Measurements from ENCODE around the gene NUDT6. TPM values are rescaled to one million over a fixed set of nuclear protein-coding genes. Genes with fewer than 3 reads are reported as not detected.
A peak's percentile ranks its signal among the peaks of the same experiment; 100 is the strongest.

NUDT6 gene
- total and polyA plus RNA-seq, 11 donors, result 6.7 to 22.5 (median 15.1) TPM

DNA sequence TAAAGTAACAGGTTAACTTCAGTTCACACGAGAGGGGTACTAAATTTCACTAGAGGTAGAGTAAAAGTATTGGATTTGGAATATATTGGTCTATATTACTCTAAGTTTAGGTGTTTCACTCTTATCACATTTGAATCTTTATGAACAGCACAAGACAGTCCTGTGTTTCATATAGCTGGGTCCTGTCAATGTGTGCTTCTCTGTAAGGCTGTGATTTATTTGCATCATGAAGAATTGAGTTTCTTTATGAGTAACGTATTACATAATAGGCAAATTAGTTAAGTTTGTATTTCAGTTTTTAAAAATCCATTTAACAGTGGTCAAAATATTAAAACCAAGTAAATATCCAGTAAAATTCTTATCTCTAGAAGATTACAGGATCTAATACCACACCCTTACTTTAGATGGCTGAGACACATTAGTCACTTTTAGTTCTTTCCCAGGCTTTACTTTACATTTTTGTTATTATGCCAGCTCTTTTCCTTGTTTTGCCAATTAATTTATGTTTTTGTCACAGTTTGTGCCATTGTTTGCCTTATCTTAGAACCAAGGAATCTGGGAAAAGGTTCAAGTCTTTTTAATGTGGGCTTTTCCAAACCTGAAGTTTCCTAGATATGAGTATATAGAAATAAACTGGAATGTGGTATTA, 32.1 kb downstream of the NUDT6 start:
- 80 to 86% (median 85%) methylated on average over 2 of the region's 2 CpGs for WGBS, 4 donors
- no peak for TF ChIP-seq POLR2A (IDR thresholded peaks at IDR 0.05)
- TF ChIP-seq, protein P1, sequence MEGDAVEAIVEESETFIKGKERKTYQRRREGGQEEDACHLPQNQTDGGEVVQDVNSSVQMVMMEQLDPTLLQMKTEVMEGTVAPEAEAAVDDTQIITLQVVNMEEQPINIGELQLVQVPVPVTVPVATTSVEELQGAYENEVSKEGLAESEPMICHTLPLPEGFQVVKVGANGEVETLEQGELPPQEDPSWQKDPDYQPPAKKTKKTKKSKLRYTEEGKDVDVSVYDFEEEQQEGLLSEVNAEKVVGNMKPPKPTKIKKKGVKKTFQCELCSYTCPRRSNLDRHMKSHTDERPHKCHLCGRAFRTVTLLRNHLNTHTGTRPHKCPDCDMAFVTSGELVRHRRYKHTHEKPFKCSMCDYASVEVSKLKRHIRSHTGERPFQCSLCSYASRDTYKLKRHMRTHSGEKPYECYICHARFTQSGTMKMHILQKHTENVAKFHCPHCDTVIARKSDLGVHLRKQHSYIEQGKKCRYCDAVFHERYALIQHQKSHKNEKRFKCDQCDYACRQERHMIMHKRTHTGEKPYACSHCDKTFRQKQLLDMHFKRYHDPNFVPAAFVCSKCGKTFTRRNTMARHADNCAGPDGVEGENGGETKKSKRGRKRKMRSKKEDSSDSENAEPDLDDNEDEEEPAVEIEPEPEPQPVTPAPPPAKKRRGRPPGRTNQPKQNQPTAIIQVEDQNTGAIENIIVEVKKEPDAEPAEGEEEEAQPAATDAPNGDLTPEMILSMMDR (IDR thresholded peaks at IDR 0.05), result no peak
- Histone ChIP-seq H3K9me3 (no peaks in the 10 kb centered on the region), H3K4me3 (no peak overlapping the region), H3K36me3 (peaks cover 0 to 38% (median 6%) of the 10 kb centered on the region in 9 donors), H3K27me3 (no peaks in the 10 kb centered on the region), H3K4me1 (peaks cover 0 to 11% (median 1%) of the 10 kb centered on the region in 12 donors), H3K27ac (peak overlapping the region in 8 of 12 donors; percentile 1 to 38 (median 18))
- ATAC-seq (no peak), DNase-seq (no peak)
- intact Hi-C loops (cut with DNase I), result loop anchor here in 2 of 10 donors (10.0 kb wide), 2 partner anchors 55 to 65 kb away; partner anchors contain the start of gene FGF2 (in 1 of the 2)

DNA sequence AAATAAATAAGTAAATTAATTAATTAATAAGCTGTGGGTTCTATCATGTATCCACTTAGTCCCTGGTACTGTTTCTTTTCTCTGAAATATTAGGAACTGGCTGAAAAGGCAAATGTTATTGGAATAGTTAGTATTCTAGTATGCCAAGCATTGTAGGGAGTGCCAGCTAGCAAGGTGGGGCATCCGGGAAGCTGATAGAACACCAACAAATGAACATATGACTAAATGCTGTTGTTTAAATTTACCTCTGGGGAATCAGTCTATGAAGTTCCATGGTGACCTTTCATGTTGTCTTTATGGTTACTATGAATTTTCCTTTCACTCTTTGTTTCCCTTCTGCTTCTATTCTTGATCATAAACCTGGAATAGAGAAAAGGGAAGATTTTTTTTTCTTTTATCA, 32.7 kb downstream of the NUDT6 start:
- no peak for ATAC-seq
- Histone ChIP-seq H3K4me3 (no peak overlapping the region), H3K36me3 (peaks cover 0 to 33% (median 6%) of the 10 kb centered on the region in 9 donors), H3K4me1 (peaks cover 0 to 11% (median 1%) of the 10 kb centered on the region in 12 donors), H3K9me3 (no peaks in the 10 kb centered on the region), H3K27ac (peak overlapping the region in 7 of 12 donors; percentile 1 to 38 (median 13)), H3K27me3 (no peaks in the 10 kb centered on the region)
- 60 to 88% (median 76%) methylated on average over 1 of the region's 1 CpG for WGBS, 4 donors
- TF ChIP-seq POLR2A (IDR thresholded peaks at IDR 0.05), result no peak
- TF ChIP-seq, protein P1 (IDR thresholded peaks at IDR 0.05), result no peak
- intact Hi-C loops (cut with DNase I), result loop anchor here in 2 of 10 donors (10.0 kb wide), 2 partner anchors 55 to 65 kb away; partner anchors contain the start of gene FGF2 (in 1 of the 2)
- no peak for DNase-seq

DNA sequence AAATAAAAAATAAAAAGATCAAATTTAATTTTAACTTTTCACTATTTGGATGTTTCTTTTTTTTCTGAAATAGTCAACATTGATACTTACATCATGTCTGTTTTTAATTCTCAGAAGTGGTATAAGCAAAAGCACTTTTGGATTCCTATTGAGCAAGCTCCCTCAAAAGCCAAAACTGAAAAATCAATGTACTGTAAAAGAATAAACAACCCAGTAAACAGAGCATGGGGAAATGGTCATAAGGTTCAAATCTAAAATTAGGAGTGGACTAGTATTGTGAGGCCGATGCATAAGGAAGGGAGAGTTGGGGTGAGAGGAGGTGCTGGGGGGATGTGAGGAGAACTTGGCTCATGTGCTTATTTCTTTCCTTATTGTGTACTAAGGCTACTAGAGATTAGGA, 37.9 kb downstream of the NUDT6 start:
- no peak overlapping the region for H3K4me3 ChIP-seq
- no peaks in the 10 kb centered on the region for H3K9me3 ChIP-seq
- H3K36me3 ChIP-seq, result peaks cover 0 to 10% (median 0%) of the 10 kb centered on the region in 9 donors
- intact Hi-C loops (cut with DNase I), result no loop called here
- WGBS, 4 donors, result 38 to 58% (median 41%) methylated on average over 1 of the region's 1 CpG
- H3K27me3 ChIP-seq, result no peaks in the 10 kb centered on the region
- ATAC-seq (no peak), DNase-seq (no peak)
- TF ChIP-seq POLR2A (IDR thresholded peaks at IDR 0.05), result no peak
- TF ChIP-seq, protein P1 (IDR thresholded peaks at IDR 0.05), result no peak
- H3K4me1 ChIP-seq, result peaks cover 0 to 1% (median 0%) of the 10 kb centered on the region in 12 donors
- no peak overlapping the region for H3K27ac ChIP-seq

DNA sequence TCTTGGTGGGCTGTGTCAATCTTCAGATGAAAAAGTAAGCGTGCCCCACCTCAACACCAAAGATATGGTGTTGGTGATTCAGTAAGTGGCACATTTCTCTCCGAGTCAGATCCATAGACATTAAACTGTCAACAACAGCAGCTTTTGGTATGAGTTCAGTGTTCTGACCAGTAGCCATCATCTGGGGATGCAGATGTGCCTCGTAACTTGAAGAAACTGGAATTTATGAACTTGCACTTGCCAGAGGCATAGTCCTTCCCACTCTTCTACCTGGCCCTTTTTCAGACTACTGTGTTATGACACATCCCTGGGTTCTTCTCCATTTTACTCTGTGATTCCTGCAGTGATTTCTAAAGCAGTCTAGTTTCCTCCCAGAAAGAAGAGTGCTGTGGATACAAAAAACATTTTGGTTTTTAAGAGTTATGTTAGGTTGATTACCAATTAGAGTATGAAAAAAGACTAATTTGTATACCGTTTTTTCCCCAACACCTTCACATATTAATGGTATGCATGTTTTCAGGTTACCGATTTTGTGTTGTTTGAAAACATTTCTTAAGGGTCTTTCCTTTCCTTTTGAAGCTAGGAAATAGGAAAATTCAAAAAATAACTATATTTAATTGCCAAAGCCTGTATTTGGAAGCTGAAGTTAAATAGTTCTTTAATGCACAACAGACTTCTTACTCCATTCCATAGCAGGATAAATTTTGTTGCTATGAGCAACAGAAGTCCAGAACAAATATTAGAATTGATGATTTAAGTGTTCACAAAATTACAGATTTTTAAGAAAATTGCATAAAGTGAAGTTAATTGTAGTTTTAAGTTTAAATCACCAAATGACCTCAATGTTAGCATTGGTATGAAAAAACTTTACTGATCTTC, 39.3 kb downstream of the NUDT6 start:
- intact Hi-C loops (cut with DNase I), result no loop called here
- H3K27ac ChIP-seq, result no peak overlapping the region
- no peaks in the 10 kb centered on the region for H3K4me1 ChIP-seq
- 83 to 91% (median 89%) methylated on average over 5 of the region's 5 CpGs for WGBS, 4 donors
- H3K9me3 ChIP-seq, result no peaks in the 10 kb centered on the region
- TF ChIP-seq POLR2A (IDR thresholded peaks at IDR 0.05), result no peak
- TF ChIP-seq, protein P1 (IDR thresholded peaks at IDR 0.05), result no peak
- no peaks in the 10 kb centered on the region for H3K27me3 ChIP-seq
- no peak overlapping the region for H3K4me3 ChIP-seq
- DNase-seq, result no peak
- no peak for ATAC-seq
- H3K36me3 ChIP-seq, result peaks cover 0 to 10% (median 0%) of the 10 kb centered on the region in 9 donors
